ENCODE results near the gene FIG4. TPM values are rescaled to one million over a fixed set of nuclear protein-coding genes. Genes with fewer than 3 reads are reported as not detected.

Gene FIG4
- total and polyA plus RNA-seq, 2 of the 13 experiments (the other 11 are each of a cell fraction or from before 2014, with no cell fraction given), result 5.5 to 7.9 TPM

- TF ChIP-seq AKNA (CRISPR knock-in tag; IDR thresholded peaks at IDR 0.05; ENCODE audit: borderline replicate concordance) (no peak), HNRNPUL1 (IDR thresholded peaks at IDR 0.05; ENCODE audit: low read depth, low read length) (no peak), ZNF430 (CRISPR knock-in tag; IDR thresholded peaks at IDR 0.05) (0 out of 2 replicates have a peak, but pooled peaks have one; percentile 29), ZFP36 (IDR thresholded peaks at IDR 0.05; ENCODE audit: borderline replicate concordance, low read depth, low read length, partially characterized antibody) (no peak), ZHX1 (CRISPR knock-in tag; IDR thresholded peaks at IDR 0.05; ENCODE audit: low read depth) (peak; percentile 44; the same call in 1 of the 2 replicates), PCBP2 (optimal IDR thresholded peaks at IDR 0.05; ENCODE audit: low read depth, low read length, poor library complexity, severe bottlenecking) (no peak), ZNF367 (CRISPR knock-in tag; IDR thresholded peaks at IDR 0.05; ENCODE audit: borderline replicate concordance) (no peak), ARHGAP35 (CRISPR knock-in tag; IDR thresholded peaks at IDR 0.05; ENCODE audit: borderline replicate concordance) (no peak), ZNF160 (CRISPR knock-in tag; IDR thresholded peaks at IDR 0.05) (peak; percentile 72; the same call in 1 of the 2 replicates), PATZ1 (CRISPR knock-in tag; IDR thresholded peaks at IDR 0.05) (no peak), PBX2 (CRISPR knock-in tag; IDR thresholded peaks at IDR 0.05) (no peak), ZNF616 (CRISPR knock-in tag; IDR thresholded peaks at IDR 0.05; ENCODE audit: low read depth) (no peak), FOXK1 (CRISPR knock-in tag; IDR thresholded peaks at IDR 0.05; ENCODE audit: borderline replicate concordance, low read depth) (peak; percentile 71; the same call in 1 of the 2 replicates), ZNF503 (CRISPR knock-in tag; IDR thresholded peaks at IDR 0.05) (no peak)
These were observed at the start of gene FIG4, which contains the start of gene AK9 (continued) for GRCh38 chr6:109690737-109691621.

Data from HepG2 (cell line).